GM23338 (cell line): ENCODE measurements around the gene SKP1. TPM values are rescaled to one million over a fixed set of nuclear protein-coding genes. Genes with fewer than 3 reads are reported as not detected.
A peak's percentile ranks its signal among the peaks of the same experiment; 100 is the strongest.

ENCODE experiments used
- CREB1 ChIP-seq: fragments of 250-450 bp; sonication (Bioruptor Pico); IDR thresholded peaks from 2 replicates; pipeline ENCODE4 v1.5.0; 2020; ENCODE audit warnings: low read depth, mild to moderate bottlenecking, moderate library complexity
- CTCF ChIP-seq, 2 experiments: fragments of 200-600 bp in 1 of 2; sonication (generic) in 1 of 2; conservative IDR thresholded peaks; 2 replicates each; pipeline versions ENCODE4 v1.5.1 to v1.6.1; 2016 to 2017; ENCODE audit warnings: antibody characterized with exemption in 2 of 2, low read depth in 2 of 2, mild to moderate bottlenecking in 2 of 2, moderate library complexity in 1 of 2
- EZH2 ChIP-seq: fragments of 200-600 bp; sonication (generic); IDR thresholded peaks from one replicate; pipeline ENCODE4 v1.8.0; 2017; ENCODE audit warnings: antibody characterized with exemption, mild to moderate bottlenecking, low read depth; ENCODE audit not compliant: unreplicated experiment
- JUNB ChIP-seq: IDR thresholded peaks from one replicate; pipeline ENCODE4 v1.6.1; 2016; ENCODE audit warnings: antibody characterized with exemption; ENCODE audit not compliant: unreplicated experiment
- POLR2AphosphoS5 ChIP-seq: IDR thresholded peaks from 2 replicates; pipeline ENCODE4 v1.6.1; 2016; ENCODE audit warnings: antibody characterized with exemption, low read depth
- STAT1 ChIP-seq: IDR thresholded peaks from one replicate; pipeline ENCODE4 v1.6.1; 2016; ENCODE audit warnings: antibody characterized with exemption; ENCODE audit not compliant: unreplicated experiment
- ZNF331 ChIP-seq: fragments of 250-450 bp; sonication (Bioruptor Pico); IDR thresholded peaks from 2 replicates; pipeline ENCODE4 v1.5.0; 2020; ENCODE audit warnings: low read depth, mild to moderate bottlenecking, moderate library complexity
- polyA plus RNA-seq: library from polyadenylated mRNA; unstranded; fragments of >200 nt; fragmentation: Nextera tagmentation; extraction: Ambion mirVana; gene quantifications from 2 replicates; pipeline ENCODE4 v1.2.1, GENCODE V29; 2016
- total RNA-seq: library from RNA; depleted of rRNA; stranded (reverse); fragments of >200 nt; shearing (Covaris generic); gene quantifications from 2 replicates; pipeline ENCODE4 v1.2.3, GENCODE V29; 2014
- TF ChIP-seq, protein P1 (sequence below): fragments of 250-450 bp; sonication (Bioruptor Pico); IDR thresholded peaks from 2 replicates; pipeline ENCODE4 v1.5.0; 2020; ENCODE audit warnings: mild to moderate bottlenecking, moderate library complexity
- TF ChIP-seq, protein P2 (sequence below): IDR thresholded peaks from 2 replicates; pipeline ENCODE4 v1.6.1; 2016; ENCODE audit warnings: antibody characterized with exemption

The SKP1 gene
- total and polyA plus RNA-seq, 2 experiments from 2014 or later, result 244 to 440 TPM

GRCh38 chr5:134101686-134102439 is 74.9 kb downstream of the SKP1 start (continued):
- TF ChIP-seq, protein P1, sequence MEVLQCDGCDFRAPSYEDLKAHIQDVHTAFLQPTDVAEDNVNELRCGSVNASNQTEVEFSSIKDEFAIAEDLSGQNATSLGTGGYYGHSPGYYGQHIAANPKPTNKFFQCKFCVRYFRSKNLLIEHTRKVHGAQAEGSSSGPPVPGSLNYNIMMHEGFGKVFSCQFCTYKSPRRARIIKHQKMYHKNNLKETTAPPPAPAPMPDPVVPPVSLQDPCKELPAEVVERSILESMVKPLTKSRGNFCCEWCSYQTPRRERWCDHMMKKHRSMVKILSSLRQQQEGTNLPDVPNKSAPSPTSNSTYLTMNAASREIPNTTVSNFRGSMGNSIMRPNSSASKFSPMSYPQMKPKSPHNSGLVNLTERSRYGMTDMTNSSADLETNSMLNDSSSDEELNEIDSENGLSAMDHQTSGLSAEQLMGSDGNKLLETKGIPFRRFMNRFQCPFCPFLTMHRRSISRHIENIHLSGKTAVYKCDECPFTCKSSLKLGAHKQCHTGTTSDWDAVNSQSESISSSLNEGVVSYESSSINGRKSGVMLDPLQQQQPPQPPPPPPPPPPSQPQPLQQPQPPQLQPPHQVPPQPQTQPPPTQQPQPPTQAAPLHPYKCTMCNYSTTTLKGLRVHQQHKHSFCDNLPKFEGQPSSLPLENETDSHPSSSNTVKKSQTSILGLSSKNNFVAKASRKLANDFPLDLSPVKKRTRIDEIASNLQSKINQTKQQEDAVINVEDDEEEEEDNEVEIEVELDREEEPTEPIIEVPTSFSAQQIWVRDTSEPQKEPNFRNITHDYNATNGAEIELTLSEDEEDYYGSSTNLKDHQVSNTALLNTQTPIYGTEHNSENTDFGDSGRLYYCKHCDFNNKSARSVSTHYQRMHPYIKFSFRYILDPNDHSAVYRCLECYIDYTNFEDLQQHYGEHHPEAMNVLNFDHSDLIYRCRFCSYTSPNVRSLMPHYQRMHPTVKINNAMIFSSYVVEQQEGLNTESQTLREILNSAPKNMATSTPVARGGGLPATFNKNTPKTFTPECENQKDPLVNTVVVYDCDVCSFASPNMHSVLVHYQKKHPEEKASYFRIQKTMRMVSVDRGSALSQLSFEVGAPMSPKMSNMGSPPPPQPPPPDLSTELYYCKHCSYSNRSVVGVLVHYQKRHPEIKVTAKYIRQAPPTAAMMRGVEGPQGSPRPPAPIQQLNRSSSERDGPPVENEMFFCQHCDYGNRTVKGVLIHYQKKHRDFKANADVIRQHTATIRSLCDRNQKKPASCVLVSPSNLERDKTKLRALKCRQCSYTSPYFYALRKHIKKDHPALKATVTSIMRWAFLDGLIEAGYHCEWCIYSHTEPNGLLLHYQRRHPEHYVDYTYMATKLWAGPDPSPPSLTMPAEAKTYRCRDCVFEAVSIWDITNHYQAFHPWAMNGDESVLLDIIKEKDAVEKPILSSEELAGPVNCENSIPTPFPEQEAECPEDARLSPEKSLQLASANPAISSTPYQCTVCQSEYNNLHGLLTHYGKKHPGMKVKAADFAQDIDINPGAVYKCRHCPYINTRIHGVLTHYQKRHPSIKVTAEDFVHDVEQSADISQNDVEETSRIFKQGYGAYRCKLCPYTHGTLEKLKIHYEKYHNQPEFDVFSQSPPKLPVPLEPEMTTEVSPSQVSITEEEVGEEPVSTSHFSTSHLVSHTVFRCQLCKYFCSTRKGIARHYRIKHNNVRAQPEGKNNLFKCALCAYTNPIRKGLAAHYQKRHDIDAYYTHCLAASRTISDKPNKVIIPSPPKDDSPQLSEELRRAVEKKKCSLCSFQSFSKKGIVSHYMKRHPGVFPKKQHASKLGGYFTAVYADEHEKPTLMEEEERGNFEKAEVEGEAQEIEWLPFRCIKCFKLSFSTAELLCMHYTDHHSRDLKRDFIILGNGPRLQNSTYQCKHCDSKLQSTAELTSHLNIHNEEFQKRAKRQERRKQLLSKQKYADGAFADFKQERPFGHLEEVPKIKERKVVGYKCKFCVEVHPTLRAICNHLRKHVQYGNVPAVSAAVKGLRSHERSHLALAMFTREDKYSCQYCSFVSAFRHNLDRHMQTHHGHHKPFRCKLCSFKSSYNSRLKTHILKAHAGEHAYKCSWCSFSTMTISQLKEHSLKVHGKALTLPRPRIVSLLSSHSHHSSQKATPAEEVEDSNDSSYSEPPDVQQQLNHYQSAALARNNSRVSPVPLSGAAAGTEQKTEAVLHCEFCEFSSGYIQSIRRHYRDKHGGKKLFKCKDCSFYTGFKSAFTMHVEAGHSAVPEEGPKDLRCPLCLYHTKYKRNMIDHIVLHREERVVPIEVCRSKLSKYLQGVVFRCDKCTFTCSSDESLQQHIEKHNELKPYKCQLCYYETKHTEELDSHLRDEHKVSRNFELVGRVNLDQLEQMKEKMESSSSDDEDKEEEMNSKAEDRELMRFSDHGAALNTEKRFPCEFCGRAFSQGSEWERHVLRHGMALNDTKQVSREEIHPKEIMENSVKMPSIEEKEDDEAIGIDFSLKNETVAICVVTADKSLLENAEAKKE, result no peak
- TF ChIP-seq POLR2AphosphoS5, result no peak
- no peak for TF ChIP-seq JUNB
- TF ChIP-seq CTCF (conservative IDR thresholded peaks at IDR 0.05; ENCODE audit: low read depth in 2 of 2), result peak; percentile 81 to 87
- TF ChIP-seq ZNF331 (CRISPR knock-in tag), result no peak
- no peak for TF ChIP-seq STAT1
- TF ChIP-seq, protein P2, sequence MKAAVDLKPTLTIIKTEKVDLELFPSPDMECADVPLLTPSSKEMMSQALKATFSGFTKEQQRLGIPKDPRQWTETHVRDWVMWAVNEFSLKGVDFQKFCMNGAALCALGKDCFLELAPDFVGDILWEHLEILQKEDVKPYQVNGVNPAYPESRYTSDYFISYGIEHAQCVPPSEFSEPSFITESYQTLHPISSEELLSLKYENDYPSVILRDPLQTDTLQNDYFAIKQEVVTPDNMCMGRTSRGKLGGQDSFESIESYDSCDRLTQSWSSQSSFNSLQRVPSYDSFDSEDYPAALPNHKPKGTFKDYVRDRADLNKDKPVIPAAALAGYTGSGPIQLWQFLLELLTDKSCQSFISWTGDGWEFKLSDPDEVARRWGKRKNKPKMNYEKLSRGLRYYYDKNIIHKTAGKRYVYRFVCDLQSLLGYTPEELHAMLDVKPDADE, result no peak
- 0 out of 2 replicates have a peak, but pooled peaks have one; percentile 7 for TF ChIP-seq CREB1 (CRISPR knock-in tag)
- TF ChIP-seq EZH2, result no peak
